ENCODE data around the gene ISL2.

GRCh38 chr15:76337059-76337695 lies 604 bp downstream of the ISL2 start:
- no peak for TF ChIP-seq CTCF (IDR thresholded peaks at IDR 0.05)
- TF ChIP-seq POLR2AphosphoS5 (IDR thresholded peaks at IDR 0.05), result no peak
- no peak for TF ChIP-seq POLR2A (IDR thresholded peaks at IDR 0.05; ENCODE audit: low read depth)
- no peak for TF ChIP-seq EP300 (IDR thresholded peaks at IDR 0.05)
